Activated T-helper 1 cell treated with Interleukin-2 at 50 U/mL for 16 hours (primary cell): ENCODE data around the gene IL32.
"Not testable (repeated sequence)": the region's sequence is repeated elsewhere in the genome, so short reads cannot be mapped to it uniquely, and the experiment has no call there.

Experiments
- DNase-seq: peaks from one replicate; pipeline ENCODE4 v3.0.0-alpha.2; 2020; ENCODE audit warnings: low read depth

Gene IL32

GRCh38 chr16:3051494-3051893, 13.9 kb upstream of the IL32 start:
- no peak for DNase-seq

- not testable (repeated sequence) for DNase-seq
Observed at GRCh38 chr16:3052571-3053329, 12.7 kb upstream of the IL32 start.

GRCh38 chr16:3053330-3053710, 12.1 kb upstream of the IL32 start:
- DNase-seq, result not testable (repeated sequence)

DNA sequence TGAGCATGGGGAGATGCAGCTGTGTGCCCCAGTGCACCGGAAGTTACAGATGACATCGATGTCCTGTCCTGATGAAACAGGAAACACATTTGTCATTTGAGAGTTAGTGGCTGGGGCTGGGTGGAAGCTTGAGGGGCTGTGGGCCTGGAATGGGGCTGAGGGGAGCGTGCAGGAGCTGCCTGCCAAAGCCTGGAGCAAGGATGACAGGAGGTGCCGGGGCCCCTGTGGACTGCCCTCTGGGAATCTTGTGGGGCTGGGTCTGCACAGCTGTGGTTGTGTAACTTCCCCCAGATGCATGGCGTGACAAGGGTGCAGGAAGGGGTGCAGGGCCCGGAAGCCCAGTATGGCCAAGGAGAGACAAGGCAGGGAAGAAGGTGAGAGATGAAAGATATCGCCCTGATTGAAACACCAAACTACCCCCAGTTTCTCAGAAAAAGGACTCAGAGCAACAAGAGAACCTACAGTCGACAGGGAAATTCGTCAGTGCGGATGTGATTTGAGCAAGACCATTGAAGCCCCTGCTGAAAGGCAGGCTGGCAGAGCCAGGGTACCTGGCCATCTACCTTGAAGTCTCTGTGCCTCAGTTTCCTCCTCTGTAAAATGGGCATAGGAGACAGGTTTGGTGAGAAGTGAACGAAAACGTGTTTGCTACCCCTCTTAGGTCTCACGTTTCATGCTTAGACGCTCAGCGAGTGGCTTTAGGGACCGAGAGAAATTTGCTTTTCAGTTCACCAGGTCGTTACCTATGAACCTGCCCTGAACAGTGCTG, 10.3 kb upstream of the IL32 start:
- DNase-seq, result no peak

- not testable (repeated sequence) for DNase-seq
Observed at GRCh38 chr16:3055734-3056115, 9.7 kb upstream of the IL32 start.

DNA sequence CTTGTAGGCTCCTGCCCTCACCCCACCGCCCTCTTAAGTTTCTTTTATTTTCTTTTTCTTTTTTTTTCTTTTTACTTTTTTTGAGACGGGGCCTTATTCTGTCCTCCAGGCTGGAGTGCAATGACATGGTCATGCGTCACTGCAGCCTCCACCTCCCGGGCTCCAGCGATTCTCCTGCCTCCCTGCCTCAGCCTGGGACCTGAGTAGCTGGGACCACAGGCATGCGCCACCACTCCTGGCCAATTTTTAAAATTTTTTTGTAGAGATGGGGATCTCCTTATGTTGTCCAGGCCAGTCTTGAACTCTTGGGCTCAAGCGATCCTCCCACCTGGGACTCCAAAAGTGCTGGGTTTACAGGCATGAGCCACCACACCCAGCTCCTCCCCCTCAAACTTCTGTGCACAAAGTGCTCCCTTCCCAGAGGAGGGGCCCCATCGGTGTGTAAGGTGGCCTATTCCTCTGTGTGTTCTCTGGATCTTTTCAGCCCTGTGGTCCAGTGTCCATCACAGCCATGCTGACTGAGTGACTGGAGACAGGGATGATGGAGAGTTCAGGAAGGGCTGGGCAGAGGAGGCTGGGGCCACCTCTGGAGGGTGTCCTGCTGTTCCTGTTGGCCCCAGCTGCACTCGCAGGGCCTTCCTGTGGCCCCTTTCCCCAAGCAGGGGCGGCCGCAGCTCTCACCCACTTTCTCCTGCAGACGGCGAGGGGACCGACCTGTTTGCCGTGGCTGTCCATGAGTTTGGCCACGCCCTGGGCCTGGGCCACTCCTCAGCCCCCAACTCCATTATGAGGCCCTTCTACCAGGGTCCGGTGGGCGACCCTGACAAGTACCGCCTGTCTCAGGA, 8.9 kb upstream of the IL32 start:
- DNase-seq, result no peak

DNA sequence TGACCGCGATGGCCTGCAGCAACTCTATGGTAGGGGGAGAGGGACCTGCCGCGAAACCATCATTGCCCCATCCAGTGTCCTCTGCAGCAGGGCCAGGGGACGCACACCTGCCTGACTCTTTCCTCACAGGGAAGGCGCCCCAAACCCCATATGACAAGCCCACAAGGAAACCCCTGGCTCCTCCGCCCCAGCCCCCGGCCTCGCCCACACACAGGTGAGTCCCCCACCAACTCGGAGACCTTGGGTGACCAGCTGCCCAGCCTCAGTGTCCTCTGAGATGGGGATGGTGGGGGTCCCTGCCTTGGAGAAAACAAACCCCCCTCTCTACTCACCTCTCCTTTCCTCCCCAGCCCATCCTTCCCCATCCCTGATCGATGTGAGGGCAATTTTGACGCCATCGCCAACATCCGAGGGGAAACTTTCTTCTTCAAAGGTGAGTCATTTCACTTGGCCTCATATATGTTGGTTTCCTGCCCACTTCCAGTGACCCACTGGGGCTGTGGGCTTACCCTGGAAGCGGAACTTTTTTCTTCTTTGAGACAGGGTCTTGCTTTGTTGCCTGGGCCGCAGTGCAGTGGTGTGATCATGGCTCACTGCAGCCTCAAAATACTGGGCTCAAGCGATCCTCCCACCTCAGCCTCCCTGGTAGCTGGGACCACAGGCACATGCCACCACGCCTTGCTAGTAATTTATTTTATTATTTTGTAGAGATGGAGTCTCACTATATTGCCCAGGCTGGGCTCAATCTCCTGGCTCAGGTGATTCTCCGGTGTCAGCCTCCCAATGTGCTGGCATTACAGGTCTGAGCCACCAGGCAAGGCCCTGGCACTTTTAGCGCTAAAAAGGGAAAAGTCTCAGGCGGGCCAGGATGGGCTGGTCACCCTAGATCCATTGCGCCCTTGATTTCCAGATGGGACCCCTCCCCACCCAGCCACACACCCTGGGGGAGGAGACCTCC, 8.0 kb upstream of the IL32 start:
- no peak for DNase-seq

- no peak for DNase-seq
Observed at GRCh38 chr16:3058139-3059030, 7.1 kb upstream of the IL32 start.

DNA sequence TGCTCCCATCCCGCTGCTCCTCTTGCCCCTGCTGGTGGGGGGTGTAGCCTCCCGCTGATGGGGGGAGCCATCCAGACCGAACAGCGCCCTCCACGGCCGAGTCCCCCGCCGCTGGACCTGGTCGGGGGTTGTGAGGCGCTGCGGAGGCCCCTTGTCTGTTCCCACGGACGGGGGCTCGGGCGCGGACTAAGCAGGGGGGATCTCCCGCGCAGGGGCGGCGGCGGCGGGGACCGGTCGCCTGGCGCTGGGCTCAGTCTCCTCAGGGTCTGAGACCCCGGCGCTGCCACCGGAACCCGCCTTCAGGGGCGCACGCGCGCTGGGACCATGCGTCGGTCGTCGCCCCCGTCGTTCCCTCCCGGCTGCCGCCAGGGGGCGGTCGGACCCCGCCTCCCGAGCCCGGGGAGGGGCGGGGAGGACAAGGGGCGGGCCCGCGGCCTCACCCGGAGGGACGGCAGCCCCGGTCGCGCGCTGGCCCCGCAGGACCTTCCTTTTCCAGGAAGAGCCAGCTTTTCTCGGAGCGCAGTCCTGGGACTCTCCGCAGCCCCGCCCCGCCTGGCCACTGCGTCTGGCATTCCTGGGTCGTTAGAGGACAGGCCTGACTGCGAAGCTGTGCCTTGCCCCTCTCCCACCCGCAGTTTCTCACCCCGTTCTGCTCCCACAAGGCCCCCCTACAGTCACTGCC, 6.3 kb upstream of the IL32 start:
- DNase-seq, result peak; percentile 87

- DNase-seq, result no peak
Observed at GRCh38 chr16:3059723-3060242, 5.7 kb upstream of the IL32 start.

GRCh38 chr16:3060339-3061127, 4.9 kb upstream of the IL32 start:
- DNase-seq, result no peak

DNA sequence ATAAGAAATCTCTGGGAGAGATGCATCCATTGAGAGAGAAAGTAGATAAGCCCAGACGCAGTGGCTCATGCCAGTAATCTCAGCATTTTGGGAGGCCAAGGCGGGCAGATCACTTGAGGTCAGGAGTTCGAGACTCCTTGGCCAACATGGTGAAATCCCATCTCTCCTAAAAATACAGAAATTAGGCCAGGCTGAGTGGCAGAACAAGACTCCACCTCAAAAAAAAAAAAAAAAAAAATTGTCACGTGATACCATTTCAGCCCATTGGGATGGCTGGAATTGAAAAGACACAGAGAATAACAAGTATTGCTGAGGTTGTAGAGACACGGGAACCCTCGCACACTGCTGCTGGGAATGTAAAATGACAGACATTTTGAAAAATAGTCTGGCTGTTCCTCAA, 2.9 kb upstream of the IL32 start:
- DNase-seq, result no peak

- no peak for DNase-seq
Observed at GRCh38 chr16:3063625-3064386, 1.6 kb upstream of the IL32 start.

DNA sequence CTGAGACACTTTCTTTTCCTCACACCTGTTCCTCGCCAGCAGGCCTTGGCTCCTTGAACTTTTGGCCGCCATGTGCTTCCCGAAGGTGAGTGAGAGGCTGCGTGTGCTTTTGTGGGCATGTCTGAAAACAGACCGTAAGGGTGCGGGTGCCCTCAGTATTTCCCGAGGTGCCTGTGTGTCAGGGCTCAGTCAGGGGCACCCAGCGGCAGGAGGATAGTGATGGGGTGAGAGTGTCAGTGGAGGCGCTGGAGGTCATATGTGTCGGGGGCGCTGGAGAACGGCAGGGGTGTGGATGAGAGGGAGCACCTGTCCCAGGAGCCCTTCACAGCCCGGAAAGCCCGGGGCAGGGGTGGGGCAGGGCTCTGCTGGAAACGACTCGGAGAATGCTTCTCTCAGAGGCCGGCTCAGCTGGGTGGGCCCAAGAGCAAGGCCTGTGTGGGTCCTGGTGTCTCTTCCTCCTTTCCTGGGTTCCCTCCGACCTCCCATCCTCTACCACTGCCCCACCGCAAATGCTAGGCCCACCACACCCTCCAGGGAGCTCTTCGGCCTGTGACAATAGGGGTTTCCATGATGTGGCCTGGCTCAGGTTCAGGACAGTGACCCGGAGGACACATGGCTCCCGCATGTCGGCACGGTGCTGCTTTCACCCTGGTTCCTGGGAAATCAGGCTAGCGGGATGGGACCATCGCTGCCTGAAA, 451 bp downstream of the IL32 start:
- DNase-seq, result no peak

GRCh38 chr16:3066440-3066748, 954 bp downstream of the IL32 start:
- DNase-seq, result no peak

GRCh38 chr16:3068487-3068886, 3.0 kb downstream of the IL32 start:
- DNase-seq, result no peak

GRCh38 chr16:3069146-3069545, 3.7 kb downstream of the IL32 start:
- not testable (repeated sequence) for DNase-seq
